GM18909 (cell line): ENCODE results near the gene SRGAP1.

Experiments used
- ATAC-seq: cut with Tn5 transposase; IDR thresholded peaks from one replicate; pipeline ENCODE4 v1.9.1; 2021; ENCODE audit warnings: mild to moderate bottlenecking; ENCODE audit not compliant: unreplicated experiment, poor library complexity

Gene SRGAP1

DNA sequence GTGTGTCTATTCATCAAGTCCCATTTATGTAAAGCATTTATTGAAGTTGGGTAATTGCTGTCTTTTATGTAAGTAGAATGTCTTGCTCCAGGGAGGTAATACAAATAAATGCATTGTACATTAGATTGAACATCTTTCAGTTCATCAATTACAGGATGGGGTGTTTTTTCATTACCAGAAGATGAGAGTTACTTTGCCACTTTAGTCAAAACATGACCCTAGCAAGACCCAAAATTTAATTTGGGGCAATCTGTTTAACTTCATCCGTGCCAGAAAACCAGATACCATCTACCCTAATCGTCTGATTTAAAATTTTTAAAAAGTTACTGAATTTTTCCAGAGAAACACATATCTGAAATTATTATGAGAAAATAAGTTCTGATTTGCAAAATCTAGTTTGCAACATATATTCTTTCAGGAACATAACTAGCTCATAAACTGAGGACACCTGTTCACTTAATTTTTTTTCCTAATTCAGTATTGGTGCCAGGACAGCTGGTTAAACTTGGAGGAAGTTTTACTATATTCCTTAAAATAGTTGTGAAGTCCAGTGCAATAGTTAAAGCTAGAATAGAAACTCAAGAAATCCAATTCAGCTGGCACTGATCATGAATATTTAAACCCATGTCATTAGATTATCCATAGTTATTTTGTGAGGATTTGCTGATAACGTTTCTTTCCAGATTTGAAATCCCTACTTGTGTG lies 114.5 kb downstream of the SRGAP1 start:
- ATAC-seq: no peak

DNA sequence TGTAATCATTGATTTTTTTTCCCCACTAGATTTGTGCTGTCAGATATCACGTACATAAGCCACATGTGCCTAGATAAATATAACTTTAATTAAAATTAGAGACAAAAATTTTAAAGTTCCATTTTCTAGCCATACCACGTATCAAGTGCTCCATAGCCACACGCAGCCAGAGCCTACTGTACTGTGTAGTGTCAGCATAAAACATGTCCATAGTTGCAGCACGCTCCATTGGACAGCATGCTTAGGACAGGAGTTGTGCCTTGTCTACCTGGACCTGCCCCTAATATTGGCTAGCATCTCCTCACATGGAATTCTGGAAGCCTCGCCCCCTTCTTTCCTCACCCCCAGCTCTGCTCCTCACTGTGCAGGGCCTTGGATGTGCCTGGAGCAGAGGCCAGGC lies 116.5 kb downstream of the SRGAP1 start:
- ATAC-seq: no peak

DNA sequence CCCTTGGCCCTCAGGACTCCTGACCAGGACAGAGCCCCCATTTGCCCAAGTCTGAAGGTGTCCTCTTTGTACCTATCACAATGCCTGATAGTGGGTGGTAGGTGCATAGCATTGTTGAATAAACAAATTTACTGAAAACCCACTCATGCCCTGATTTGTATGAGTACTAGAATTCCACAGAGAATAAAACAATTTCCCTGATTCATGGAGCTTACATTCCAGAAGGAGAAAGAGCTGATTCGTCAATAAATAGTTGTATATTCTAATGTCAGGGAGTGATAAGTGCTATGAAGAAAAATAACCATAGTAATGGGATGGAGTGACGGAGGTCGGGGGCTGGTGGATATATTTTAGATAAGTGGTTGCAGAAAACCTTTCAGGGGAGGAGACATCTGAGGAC lies 117.0 kb downstream of the SRGAP1 start:
- ATAC-seq: no peak

DNA sequence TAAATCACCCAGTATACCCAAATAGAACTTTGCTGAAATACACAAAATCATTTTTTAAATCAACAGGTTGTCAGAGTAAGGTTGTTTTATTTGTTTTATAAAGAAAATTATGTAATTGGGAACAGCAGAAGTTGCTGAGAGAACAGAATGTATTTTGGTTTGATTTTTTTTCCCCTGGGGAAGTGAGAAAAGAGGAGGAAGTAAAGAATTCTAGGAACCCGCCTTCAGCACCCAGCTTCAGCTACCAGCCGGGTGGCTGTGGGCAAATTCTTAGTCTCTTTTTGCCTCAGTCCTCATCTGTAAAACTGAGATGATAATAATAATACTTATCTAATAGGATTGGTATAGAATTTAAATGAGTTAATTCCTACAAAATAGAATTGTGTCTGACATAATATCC lies 119.4 kb downstream of the SRGAP1 start:
- no peak for ATAC-seq

GRCh38 chr12:63964301-63964700 lies 119.8 kb downstream of the SRGAP1 start:
- ATAC-seq: no peak

DNA sequence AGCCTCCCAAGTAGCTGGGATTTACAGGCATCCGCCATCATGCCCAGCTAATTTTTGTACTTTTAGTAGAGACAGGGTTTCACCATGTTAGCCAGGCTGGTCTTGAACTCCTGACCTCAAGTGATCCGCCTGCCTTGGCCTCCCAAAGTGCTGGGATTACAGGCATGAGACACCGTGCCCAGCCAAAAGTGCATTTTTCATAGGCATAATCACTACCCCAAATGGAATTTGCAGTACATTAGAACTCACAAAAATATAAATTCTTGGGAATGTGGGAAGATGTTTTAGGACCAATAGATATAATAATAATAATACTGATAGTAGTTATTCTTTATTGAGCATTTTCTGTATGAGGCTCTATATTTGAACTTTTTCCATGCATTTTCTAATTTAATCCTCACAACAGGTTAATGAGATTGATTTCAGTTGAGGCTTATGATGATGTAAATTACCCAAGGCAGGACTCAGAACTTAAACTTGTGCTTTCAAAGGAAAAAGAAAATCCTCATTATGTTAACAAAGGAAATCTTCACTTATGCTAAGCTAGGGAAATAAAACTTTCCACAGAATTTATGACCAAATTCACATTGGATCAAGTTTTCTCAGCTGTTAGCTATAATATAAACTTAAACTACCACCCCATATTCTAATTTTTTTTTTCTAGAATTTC lies 121.6 kb downstream of the SRGAP1 start:
- ATAC-seq: no peak

GRCh38 chr12:63966606-63966975 lies 122.1 kb downstream of the SRGAP1 start:
- ATAC-seq: no peak

- no peak for ATAC-seq
These were observed 123.1 kb downstream of the SRGAP1 start for GRCh38 chr12:63967358-63968145.

DNA sequence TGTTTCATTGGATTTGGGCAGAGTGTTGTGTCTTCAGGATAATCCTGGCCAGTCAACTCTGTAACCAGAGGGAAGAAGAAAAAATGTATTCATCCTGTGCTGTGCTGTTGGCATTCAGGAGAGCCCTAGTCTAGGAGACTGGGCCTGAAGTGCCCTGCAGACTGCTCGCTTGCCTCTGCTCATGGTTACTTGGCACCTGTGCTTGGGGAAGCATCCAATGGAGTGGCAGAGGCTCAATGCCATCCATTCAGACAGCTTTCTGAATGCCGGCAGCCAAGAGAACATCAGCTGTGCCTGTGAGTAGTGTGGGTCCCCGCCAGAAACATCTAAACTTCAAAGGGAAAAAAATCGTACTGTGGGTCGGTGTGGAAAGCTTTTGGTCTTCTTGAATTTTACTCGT lies 124.2 kb downstream of the SRGAP1 start:
- no peak for ATAC-seq

DNA sequence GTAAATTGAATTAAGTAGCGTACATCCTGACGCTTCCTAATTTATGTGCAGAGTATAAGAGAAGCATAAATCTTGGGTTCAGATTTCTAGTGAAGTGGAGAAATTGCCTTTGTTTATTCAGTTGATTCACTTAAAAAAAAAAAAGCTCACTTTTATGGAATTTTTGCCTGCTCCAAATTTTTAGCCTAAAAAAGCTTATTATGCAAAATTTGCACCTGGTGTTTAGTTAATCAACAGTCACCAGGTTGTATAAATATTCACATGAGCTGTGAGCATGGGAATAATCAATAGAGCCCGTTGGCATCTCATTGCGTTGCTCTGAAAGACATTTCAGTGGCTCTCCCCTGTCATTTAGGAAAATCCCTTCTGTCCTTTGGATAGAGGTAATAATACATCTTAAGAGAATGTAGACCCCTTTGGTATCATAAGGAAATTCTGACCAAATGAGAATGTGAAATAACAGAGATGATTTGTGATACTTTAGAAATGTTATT lies 132.4 kb downstream of the SRGAP1 start:
- no peak for ATAC-seq

GRCh38 chr12:63977441-63977840 lies 132.9 kb downstream of the SRGAP1 start:
- ATAC-seq: no peak

GRCh38 chr12:63978519-63978918 lies 134.0 kb downstream of the SRGAP1 start:
- no peak for ATAC-seq

DNA sequence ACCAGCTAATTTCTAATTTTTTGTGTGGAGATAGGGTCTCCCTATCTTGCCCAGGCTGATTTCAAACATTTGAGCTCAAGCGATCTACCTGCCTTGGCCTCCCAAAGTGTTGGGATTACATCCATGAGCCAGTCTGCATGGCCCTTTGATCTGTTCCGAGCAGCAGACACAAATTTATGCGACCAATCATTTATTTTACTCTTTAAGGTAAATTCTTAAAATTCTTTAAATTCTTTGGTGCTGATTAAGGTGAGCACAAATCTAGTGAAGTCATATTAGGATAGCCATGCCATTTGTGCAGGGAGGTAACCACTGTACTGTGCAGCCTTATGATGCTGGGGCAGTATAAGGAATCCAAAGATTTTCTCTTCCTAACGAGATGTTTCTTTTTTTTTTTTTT lies 135.7 kb downstream of the SRGAP1 start:
- ATAC-seq: no peak

GRCh38 chr12:63981343-63981742 lies 136.8 kb downstream of the SRGAP1 start:
- ATAC-seq: no peak

- ATAC-seq: no peak
These were observed 138.2 kb downstream of the SRGAP1 start for GRCh38 chr12:63982604-63983295.

DNA sequence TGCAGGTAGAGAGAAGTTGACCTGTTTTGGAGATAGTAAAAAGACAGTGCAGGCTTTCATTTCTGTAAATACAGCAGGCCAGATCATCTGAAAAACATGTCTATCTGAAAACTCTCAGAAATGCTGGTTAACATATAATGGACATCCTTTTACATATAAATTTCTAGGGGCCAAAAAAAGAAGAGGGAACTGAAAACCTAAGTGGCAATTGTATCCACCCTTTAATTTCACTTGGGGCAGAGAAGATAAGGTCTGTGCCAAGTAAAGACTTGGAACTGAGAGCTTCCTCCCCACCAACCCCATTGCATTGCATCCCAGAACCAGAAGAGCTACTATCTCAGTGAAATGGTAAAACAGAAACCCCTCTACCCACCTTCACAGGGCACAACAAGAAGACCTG lies 141.0 kb downstream of the SRGAP1 start:
- ATAC-seq: peak; percentile 77

DNA sequence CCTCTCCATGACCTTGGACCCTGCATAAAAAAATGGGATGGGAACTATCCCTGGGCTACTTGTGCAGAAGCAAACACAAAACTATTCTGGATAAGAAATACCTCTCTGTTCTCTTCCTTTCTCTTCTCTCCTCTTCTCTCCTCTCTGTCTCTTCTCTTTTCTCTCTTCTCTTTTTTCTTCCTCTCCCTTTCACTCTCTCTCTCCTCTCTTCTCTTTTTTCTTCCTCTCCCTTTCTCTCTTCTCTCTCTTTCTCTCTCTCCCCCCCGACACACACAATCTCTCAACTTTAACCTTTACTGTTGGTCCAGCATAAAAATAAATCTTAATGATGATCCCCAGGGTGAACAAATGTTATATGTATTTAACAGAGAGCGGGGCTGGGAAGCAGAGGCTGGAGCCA lies 141.4 kb downstream of the SRGAP1 start:
- ATAC-seq: no peak

- no peak for ATAC-seq
These were observed 144.9 kb downstream of the SRGAP1 start for GRCh38 chr12:63989301-63989845.

DNA sequence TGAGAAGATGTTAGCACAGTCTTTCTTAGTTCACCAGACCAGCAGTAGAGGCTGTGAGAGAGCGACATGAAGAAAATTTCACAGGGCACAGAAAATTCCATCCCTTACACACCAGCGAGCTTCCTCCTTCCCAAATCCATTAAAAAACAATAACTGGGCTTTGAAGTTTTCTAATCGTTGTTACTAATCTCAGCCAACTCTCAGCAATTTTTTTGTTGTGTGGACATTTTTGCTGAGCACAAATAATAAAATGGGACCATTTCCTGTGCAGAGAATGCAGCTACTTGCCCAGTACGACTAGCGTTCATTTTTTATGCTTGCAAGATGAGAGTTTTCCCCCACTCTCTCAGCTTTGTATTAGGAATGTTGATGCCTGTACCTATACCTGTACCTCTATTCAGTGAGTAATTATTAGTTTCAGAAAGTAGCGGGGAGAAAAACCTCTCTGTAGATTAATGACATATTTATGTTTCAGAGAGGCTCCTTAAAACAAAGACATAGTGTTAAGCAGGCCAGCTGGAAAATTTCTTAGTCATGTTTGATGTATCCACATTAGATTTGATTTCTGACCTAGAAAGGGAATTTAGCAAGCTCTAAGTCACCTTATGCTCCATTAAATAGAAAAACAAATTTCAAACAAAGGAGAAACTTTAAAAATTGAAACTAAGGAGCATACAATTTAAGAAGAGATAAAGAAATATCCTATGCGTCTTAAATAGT lies 146.5 kb downstream of the SRGAP1 start:
- no peak for ATAC-seq

GRCh38 chr12:63994704-63995103 lies 150.2 kb downstream of the SRGAP1 start:
- ATAC-seq: no peak
